ENCODE measurements around the gene PRLH. TPM values are rescaled to one million over a fixed set of nuclear protein-coding genes. Genes with fewer than 3 reads are reported as not detected.

Gene PRLH
- total RNA-seq, 2 donors from 2014 or later, result not detected

- no peak overlapping the region for H3K4me3 Mint-ChIP-seq
- H3K27ac Mint-ChIP-seq, result no peak overlapping the region
- H3K9me3 Mint-ChIP-seq, result no peaks in the 10 kb centered on the region
- no peak for ATAC-seq
- no peaks in the 10 kb centered on the region for H3K4me1 Mint-ChIP-seq (ENCODE audit: low read depth in 2 of 2)
- no peaks in the 10 kb centered on the region for H3K36me3 Mint-ChIP-seq
- peaks cover under 1 to 6% of the 10 kb centered on the region in 2 donors for H3K27me3 Mint-ChIP-seq
- peak; percentile 26 for DNase-seq (ENCODE audit: low spot score)
Measured at GRCh38 chr2:237533668-237534161, 32.7 kb upstream of the PRLH start.

DNA sequence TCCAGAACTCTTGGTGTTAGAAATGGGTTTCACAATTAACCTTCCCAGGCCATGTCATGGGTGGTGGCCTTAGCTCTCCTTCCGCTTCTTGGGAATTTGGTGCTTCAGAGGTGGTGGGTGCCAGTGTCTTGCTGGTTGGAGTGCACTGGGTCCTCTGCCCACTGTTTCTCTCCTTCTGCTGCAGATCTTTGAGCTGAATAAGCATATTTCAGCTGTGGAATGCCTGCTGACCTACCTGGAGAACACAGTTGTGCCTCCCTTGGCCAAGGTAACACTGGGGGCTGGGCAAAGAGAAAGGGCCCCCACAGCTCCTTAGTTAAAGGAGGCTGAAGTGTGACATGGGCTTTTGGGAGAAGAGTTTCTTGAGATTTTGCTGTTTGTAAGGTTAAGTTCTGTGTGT lies 32.0 kb upstream of the PRLH start:
- Mint-ChIP-seq H3K27me3 (peaks cover 0 to 6% of the 10 kb centered on the region in 2 donors), H3K4me1 (ENCODE audit: low read depth in 2 of 2) (no peaks in the 10 kb centered on the region), H3K36me3 (no peaks in the 10 kb centered on the region), H3K27ac (no peak overlapping the region), H3K9me3 (no peaks in the 10 kb centered on the region), H3K4me3 (no peak overlapping the region)
- no peak for ATAC-seq
- no peak for DNase-seq (ENCODE audit: low spot score)

- H3K9me3 Mint-ChIP-seq, result no peaks in the 10 kb centered on the region
- ATAC-seq (no peak), DNase-seq (ENCODE audit: low spot score) (peak; percentile 10)
- H3K36me3 Mint-ChIP-seq, result no peaks in the 10 kb centered on the region
- H3K27me3 Mint-ChIP-seq, result peaks cover 0 to 6% of the 10 kb centered on the region in 2 donors
- H3K27ac Mint-ChIP-seq, result no peak overlapping the region
- H3K4me3 Mint-ChIP-seq, result no peak overlapping the region
- H3K4me1 Mint-ChIP-seq (ENCODE audit: low read depth in 2 of 2), result no peaks in the 10 kb centered on the region
Measured at GRCh38 chr2:237535385-237536082, 30.8 kb upstream of the PRLH start.

GRCh38 chr2:237536083-237536415 lies 30.3 kb upstream of the PRLH start:
- peaks cover 0 to 6% of the 10 kb centered on the region in 2 donors for H3K27me3 Mint-ChIP-seq
- ATAC-seq (no peak), DNase-seq (ENCODE audit: low spot score) (peak; percentile 53)
- H3K9me3 Mint-ChIP-seq, result no peaks in the 10 kb centered on the region
- H3K4me1 Mint-ChIP-seq (ENCODE audit: low read depth in 2 of 2), result no peaks in the 10 kb centered on the region
- H3K4me3 Mint-ChIP-seq, result no peak overlapping the region
- no peaks in the 10 kb centered on the region for H3K36me3 Mint-ChIP-seq
- H3K27ac Mint-ChIP-seq, result no peak overlapping the region

- no peak overlapping the region for H3K4me3 Mint-ChIP-seq
- DNase-seq (ENCODE audit: low spot score), result peak; percentile 20
- H3K36me3 Mint-ChIP-seq, result no peaks in the 10 kb centered on the region
- no peak for ATAC-seq
- H3K4me1 Mint-ChIP-seq (ENCODE audit: low read depth in 2 of 2), result no peaks in the 10 kb centered on the region
- H3K27me3 Mint-ChIP-seq, result peaks cover 0 to 6% of the 10 kb centered on the region in 2 donors
- H3K27ac Mint-ChIP-seq, result no peak overlapping the region
- H3K9me3 Mint-ChIP-seq, result no peaks in the 10 kb centered on the region
Measured at GRCh38 chr2:237536617-237537016, 29.8 kb upstream of the PRLH start.

DNA sequence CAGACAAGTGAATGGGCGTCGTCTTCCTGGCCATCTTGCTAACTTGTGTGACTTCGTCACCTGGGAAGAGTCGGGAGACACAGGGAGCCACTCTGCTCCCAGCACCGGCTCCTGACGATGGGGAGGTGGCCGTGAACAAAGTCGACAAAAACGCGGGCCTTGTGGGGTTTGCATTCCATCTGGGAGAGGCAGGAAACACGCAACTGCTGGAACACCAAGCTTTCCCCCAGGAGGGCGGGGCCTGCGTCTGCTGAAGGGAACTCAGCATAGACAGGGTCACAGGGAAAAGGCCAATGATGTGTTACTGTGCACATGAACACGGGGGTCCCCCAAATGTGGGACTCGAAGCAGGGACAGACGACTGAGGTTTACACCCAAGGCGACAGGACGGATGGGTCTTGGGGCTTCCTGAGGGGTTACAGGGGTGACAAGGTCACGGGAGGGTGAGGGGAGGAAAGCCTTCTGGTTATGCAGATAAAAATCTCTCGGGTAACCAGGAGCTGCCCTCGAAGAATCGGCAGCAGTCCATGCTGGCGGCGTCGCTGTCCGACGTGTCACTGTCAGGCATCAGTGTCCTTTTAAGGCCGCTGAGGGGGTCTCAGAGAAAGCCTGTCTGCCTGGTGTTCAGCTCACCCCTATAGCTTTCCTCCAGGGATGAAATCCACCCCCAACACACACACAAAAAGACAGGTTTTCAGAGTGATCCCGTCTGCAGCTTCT lies 28.2 kb upstream of the PRLH start:
- H3K36me3 Mint-ChIP-seq, result no peaks in the 10 kb centered on the region
- H3K9me3 Mint-ChIP-seq, result no peaks in the 10 kb centered on the region
- no peak overlapping the region for H3K27ac Mint-ChIP-seq
- no peaks in the 10 kb centered on the region for H3K4me1 Mint-ChIP-seq (ENCODE audit: low read depth in 2 of 2)
- peaks cover 0 to 6% of the 10 kb centered on the region in 2 donors for H3K27me3 Mint-ChIP-seq
- no peak for ATAC-seq
- no peak overlapping the region for H3K4me3 Mint-ChIP-seq
- DNase-seq (ENCODE audit: low spot score), result peak; percentile 52

- ATAC-seq, result no peak
- no peaks in the 10 kb centered on the region for H3K9me3 Mint-ChIP-seq
- DNase-seq (ENCODE audit: low spot score), result peak; percentile 10
- no peaks in the 10 kb centered on the region for H3K4me1 Mint-ChIP-seq (ENCODE audit: low read depth in 2 of 2)
- H3K4me3 Mint-ChIP-seq, result no peak overlapping the region
- H3K27me3 Mint-ChIP-seq, result peaks cover 0 to 6% of the 10 kb centered on the region in 2 donors
- no peak overlapping the region for H3K27ac Mint-ChIP-seq
- H3K36me3 Mint-ChIP-seq, result no peaks in the 10 kb centered on the region
Measured at GRCh38 chr2:237538901-237539300, 27.5 kb upstream of the PRLH start.

GRCh38 chr2:237539681-237540080 lies 26.7 kb upstream of the PRLH start:
- Mint-ChIP-seq H3K9me3 (no peaks in the 10 kb centered on the region), H3K27me3 (peaks cover 0 to 6% of the 10 kb centered on the region in 2 donors), H3K27ac (no peak overlapping the region), H3K4me3 (no peak overlapping the region), H3K4me1 (ENCODE audit: low read depth in 2 of 2) (no peaks in the 10 kb centered on the region), H3K36me3 (no peaks in the 10 kb centered on the region)
- ATAC-seq, result no peak
- DNase-seq (ENCODE audit: low spot score), result peak; percentile 26

DNA sequence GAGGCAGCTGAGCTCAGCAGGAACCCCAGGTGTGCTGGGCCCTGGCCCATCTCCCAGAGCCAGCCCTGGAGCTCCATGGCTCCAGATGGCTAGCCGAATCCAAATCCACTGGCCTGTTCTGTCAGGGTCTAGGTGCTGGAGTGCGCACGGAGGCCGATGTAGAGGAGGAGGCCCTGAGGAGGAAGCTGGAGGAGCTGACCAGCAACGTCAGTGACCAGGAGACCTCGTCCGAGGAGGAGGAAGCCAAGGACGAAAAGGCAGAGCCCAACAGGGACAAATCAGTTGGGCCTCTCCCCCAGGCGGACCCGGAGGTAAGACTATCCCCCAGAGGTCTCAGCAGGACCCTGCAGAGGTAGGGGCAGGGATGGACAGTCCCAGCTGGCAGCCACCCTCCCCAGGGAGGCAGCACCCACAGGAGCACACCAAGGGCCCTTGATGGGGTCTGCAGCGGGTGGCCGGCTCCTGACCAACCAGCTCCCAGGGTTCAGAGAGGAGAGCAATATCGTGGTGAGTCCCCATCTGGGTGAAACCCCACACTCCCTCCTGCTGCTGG lies 26.1 kb upstream of the PRLH start:
- peak; percentile 52 for DNase-seq (ENCODE audit: low spot score)
- Mint-ChIP-seq H3K36me3 (no peaks in the 10 kb centered on the region), H3K4me3 (no peak overlapping the region), H3K9me3 (no peaks in the 10 kb centered on the region), H3K4me1 (ENCODE audit: low read depth in 2 of 2) (no peaks in the 10 kb centered on the region), H3K27me3 (peaks cover 0 to 6% of the 10 kb centered on the region in 2 donors), H3K27ac (no peak overlapping the region)
- ATAC-seq, result no peak

- H3K36me3 Mint-ChIP-seq, result no peaks in the 10 kb centered on the region
- no peaks in the 10 kb centered on the region for H3K4me1 Mint-ChIP-seq (ENCODE audit: low read depth in 2 of 2)
- no peak overlapping the region for H3K4me3 Mint-ChIP-seq
- no peak for ATAC-seq
- peak; percentile 6 for DNase-seq (ENCODE audit: low spot score)
- H3K27me3 Mint-ChIP-seq, result peaks cover 0 to 6% of the 10 kb centered on the region in 2 donors
- H3K27ac Mint-ChIP-seq, result no peak overlapping the region
- no peaks in the 10 kb centered on the region for H3K9me3 Mint-ChIP-seq
Measured at GRCh38 chr2:237540823-237541222, 25.6 kb upstream of the PRLH start.

DNA sequence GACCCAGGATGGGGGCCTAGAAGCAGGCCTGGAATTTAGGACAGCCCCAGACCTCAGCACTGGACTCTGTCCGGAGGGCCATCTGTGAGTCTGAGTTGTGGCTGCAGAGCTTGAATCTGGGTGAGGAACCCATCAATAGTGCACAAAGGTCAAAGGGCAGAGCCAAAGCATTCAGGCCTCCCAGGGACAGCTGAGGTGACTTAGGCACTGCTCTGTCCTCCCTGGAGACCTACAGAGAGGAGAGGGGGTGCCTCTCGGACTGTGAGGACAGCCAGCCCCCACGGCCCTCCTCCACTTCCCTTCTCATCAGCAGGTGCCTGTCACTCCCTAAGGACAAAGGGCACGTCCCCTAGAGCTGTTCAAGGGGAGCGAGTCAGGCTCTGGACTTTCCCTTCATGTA lies 25.1 kb upstream of the PRLH start:
- no peak for ATAC-seq
- H3K27ac Mint-ChIP-seq, result no peak overlapping the region
- no peaks in the 10 kb centered on the region for H3K36me3 Mint-ChIP-seq
- H3K9me3 Mint-ChIP-seq, result no peaks in the 10 kb centered on the region
- H3K4me3 Mint-ChIP-seq, result no peak overlapping the region
- H3K27me3 Mint-ChIP-seq, result peaks cover 0 to 6% of the 10 kb centered on the region in 2 donors
- H3K4me1 Mint-ChIP-seq (ENCODE audit: low read depth in 2 of 2), result no peaks in the 10 kb centered on the region
- peak; percentile 57 for DNase-seq (ENCODE audit: low spot score)

- DNase-seq (ENCODE audit: low spot score) (peak; percentile 46), ATAC-seq (no peak)
- H3K4me1 Mint-ChIP-seq (ENCODE audit: low read depth in 2 of 2), result no peaks in the 10 kb centered on the region
- no peak overlapping the region for H3K27ac Mint-ChIP-seq
- no peaks in the 10 kb centered on the region for H3K9me3 Mint-ChIP-seq
- H3K27me3 Mint-ChIP-seq, result peaks cover 0 to 4% of the 10 kb centered on the region in 2 donors
- H3K36me3 Mint-ChIP-seq, result no peaks in the 10 kb centered on the region
- H3K4me3 Mint-ChIP-seq, result no peak overlapping the region
Measured at GRCh38 chr2:237542001-237542704, 24.2 kb upstream of the PRLH start.

- H3K4me1 Mint-ChIP-seq (ENCODE audit: low read depth in 2 of 2), result no peaks in the 10 kb centered on the region
- no peaks in the 10 kb centered on the region for H3K9me3 Mint-ChIP-seq
- no peak overlapping the region for H3K27ac Mint-ChIP-seq
- no peaks in the 10 kb centered on the region for H3K27me3 Mint-ChIP-seq
- ATAC-seq (peak; percentile 37 to 38), DNase-seq (ENCODE audit: low spot score) (peak; percentile 31)
- no peaks in the 10 kb centered on the region for H3K36me3 Mint-ChIP-seq
- no peak overlapping the region for H3K4me3 Mint-ChIP-seq
Measured at GRCh38 chr2:237546040-237546875, 20.1 kb upstream of the PRLH start.

All from natural killer cell treated with Interleukin-12 subunit alpha and Interleukin-12 subunit beta and Interleukin-15 and Interleukin-18, amount 100 ng/mL, for 72 hours (primary cell).